Aortic smooth muscle cell (primary cell): ENCODE results near the gene NCK2. TPM values are rescaled to one million over a fixed set of nuclear protein-coding genes. Genes with fewer than 3 reads are reported as not detected.

Experiments
- total RNA-seq: library from RNA; depleted of rRNA; stranded (reverse); fragments of >200 nt; gene quantifications from 2 replicates; pipeline ENCODE4 v1.2.3, GENCODE V29; 2014

NCK2 gene
- total RNA-seq, result 27.1 and 30.8 TPM in 2 replicates

GRCh38 chr2:105744909-105745853 is at the start of gene NCK2:
NCK2 (plus strand) TSS chr2:105744912; CDS start chr2:105855064, 110,152 bp downstream.

